ENCODE data around the gene ARMC9. TPM values are rescaled to one million over a fixed set of nuclear protein-coding genes. Genes with fewer than 3 reads are reported as not detected.

Gene ARMC9
- total and polyA plus RNA-seq, 5 donors from 2014 or later, result 0.11 to 0.92 (median 0.15) TPM; not detected in 2

DNA sequence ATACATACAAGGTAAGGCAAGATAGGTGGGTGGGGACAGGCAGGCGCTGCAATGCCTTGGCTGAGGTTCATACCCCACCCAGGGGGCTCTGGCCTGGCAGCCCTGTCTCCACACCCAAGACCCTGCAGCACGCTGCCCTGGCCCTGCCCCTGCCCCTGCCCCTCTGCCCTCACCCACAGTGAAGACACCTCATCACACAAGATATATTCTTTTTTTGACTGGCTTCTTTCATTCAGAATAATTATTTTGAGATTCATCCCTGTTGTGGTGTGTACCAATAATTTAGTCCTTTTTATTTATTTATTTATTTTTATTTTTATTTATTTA is 185.6 kb downstream of the ARMC9 start:
- Histone ChIP-seq H3K4me3 (ENCODE audit: low read depth, low read length) (no peak overlapping the region), H3K27me3 (ENCODE audit: control insufficient read depth, insufficient read depth, low read length) (no peaks in the 10 kb centered on the region), H3K4me1 (ENCODE audit: control insufficient read depth, insufficient read depth, low read length, poor library complexity, severe bottlenecking) (no peaks in the 10 kb centered on the region), H3K36me3 (ENCODE audit: control insufficient read depth, insufficient read depth, low read length) (no peaks in the 10 kb centered on the region), H3K9me3 (ENCODE audit: control insufficient read depth in 2 of 2, low read length in 2 of 2) (no peaks in the 10 kb centered on the region), H3K27ac (ENCODE audit: insufficient read depth, low read length, poor library complexity, severe bottlenecking) (no peak overlapping the region)
- DNase-seq (no peak), ATAC-seq (ENCODE audit: low read depth in 2 of 2) (no peak)
- Mint-ChIP-seq H3K27ac (no peak overlapping the region), H3K9me3 (peaks cover 1 to 10% (median 4%) of the 10 kb centered on the region in 7 donors), H3K27me3 (peaks cover 10% of the 10 kb centered on the region), H3K4me1 (no peaks in the 10 kb centered on the region), H3K4me3 (no peak overlapping the region), H3K36me3 (no peaks in the 10 kb centered on the region)

DNA sequence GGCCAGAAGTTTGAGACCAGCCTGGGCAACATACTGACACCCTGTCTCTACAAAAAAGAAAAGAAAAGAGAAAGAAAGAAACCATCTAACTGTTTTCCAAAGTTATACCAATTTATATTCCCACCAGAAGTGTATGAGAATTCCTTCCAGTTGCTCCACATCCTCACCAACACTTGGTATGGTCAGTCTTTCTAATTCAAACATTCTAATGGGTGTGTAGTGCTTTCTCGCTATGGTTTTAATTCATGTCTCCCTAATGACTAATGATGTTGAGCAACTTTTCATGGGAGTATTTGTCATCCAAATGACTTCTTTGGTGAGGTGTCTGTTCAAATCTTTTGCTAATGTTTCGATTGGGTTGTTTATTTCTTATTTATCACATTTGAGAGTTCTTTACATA is 186.5 kb downstream of the ARMC9 start:
- Mint-ChIP-seq H3K4me3 (no peak overlapping the region), H3K36me3 (no peaks in the 10 kb centered on the region), H3K27me3 (peaks cover 9% of the 10 kb centered on the region), H3K27ac (no peak overlapping the region), H3K4me1 (no peaks in the 10 kb centered on the region), H3K9me3 (peaks cover 1 to 10% (median 4%) of the 10 kb centered on the region in 7 donors)
- Histone ChIP-seq H3K4me3 (ENCODE audit: low read depth, low read length) (no peak overlapping the region), H3K9me3 (ENCODE audit: control insufficient read depth in 2 of 2, low read length in 2 of 2) (no peaks in the 10 kb centered on the region), H3K27ac (ENCODE audit: insufficient read depth, low read length, poor library complexity, severe bottlenecking) (no peak overlapping the region), H3K4me1 (ENCODE audit: control insufficient read depth, insufficient read depth, low read length, poor library complexity, severe bottlenecking) (no peaks in the 10 kb centered on the region), H3K27me3 (ENCODE audit: control insufficient read depth, insufficient read depth, low read length) (no peaks in the 10 kb centered on the region), H3K36me3 (ENCODE audit: control insufficient read depth, insufficient read depth, low read length) (no peaks in the 10 kb centered on the region)
- DNase-seq (no peak), ATAC-seq (ENCODE audit: low read depth in 2 of 2) (no peak)

DNA sequence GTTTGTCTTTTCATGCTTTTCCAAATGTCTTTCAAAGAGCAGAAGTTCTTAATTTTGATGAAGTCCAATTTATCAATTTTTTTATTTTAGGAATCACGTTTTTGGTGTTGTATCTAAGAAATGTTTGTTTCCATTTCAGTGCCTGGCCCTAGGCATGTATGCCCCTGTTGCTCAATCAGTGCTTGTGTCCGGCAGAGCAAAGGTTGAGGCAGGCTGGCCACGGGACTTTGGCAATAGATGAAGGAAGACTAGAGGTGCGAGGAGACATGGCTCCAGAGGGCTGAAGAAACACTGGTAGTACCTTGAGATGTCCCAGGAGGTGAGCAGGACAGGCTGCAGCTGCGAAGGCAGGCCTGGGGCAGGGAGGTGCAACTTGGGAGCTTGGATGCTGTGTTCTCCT is 187.0 kb downstream of the ARMC9 start:
- Mint-ChIP-seq H3K4me3 (no peak overlapping the region), H3K27ac (no peak overlapping the region), H3K9me3 (peaks cover 1 to 10% (median 4%) of the 10 kb centered on the region in 7 donors), H3K27me3 (peaks cover 9% of the 10 kb centered on the region), H3K36me3 (no peaks in the 10 kb centered on the region), H3K4me1 (no peaks in the 10 kb centered on the region)
- Histone ChIP-seq H3K9me3 (ENCODE audit: control insufficient read depth in 2 of 2, low read length in 2 of 2) (no peaks in the 10 kb centered on the region), H3K27ac (ENCODE audit: insufficient read depth, low read length, poor library complexity, severe bottlenecking) (no peak overlapping the region), H3K4me3 (ENCODE audit: low read depth, low read length) (no peak overlapping the region), H3K36me3 (ENCODE audit: control insufficient read depth, insufficient read depth, low read length) (no peaks in the 10 kb centered on the region), H3K27me3 (ENCODE audit: control insufficient read depth, insufficient read depth, low read length) (no peaks in the 10 kb centered on the region), H3K4me1 (ENCODE audit: control insufficient read depth, insufficient read depth, low read length, poor library complexity, severe bottlenecking) (no peaks in the 10 kb centered on the region)
- ATAC-seq (ENCODE audit: low read depth in 2 of 2) (no peak), DNase-seq (no peak)

DNA sequence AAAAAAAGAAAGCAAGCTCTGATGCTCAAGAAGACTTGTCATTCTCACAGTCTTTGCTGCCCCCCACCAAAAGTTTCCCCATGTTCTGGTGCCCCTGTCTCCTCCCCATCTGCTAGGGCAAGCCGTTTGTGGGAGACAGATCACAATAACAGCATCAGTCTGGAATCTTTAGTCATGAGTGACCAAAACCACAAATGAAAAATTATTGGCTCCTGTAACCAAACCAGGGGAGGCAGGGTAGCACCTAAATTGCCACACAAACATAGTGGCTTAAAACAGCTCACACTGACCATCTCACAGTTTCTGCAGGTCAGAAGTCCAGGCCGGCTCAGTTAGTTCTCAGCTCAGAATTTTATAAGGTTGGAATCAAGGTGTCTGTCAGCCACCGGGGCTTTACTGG is 188.0 kb downstream of the ARMC9 start:
- no peaks in the 10 kb centered on the region for H3K36me3 ChIP-seq (ENCODE audit: control insufficient read depth, insufficient read depth, low read length)
- peaks cover 1 to 10% (median 4%) of the 10 kb centered on the region in 7 donors for H3K9me3 Mint-ChIP-seq
- ATAC-seq (ENCODE audit: low read depth in 2 of 2), result no peak
- no peak overlapping the region for H3K27ac Mint-ChIP-seq
- H3K27ac ChIP-seq (ENCODE audit: insufficient read depth, low read length, poor library complexity, severe bottlenecking), result no peak overlapping the region
- no peaks in the 10 kb centered on the region for H3K4me1 ChIP-seq (ENCODE audit: control insufficient read depth, insufficient read depth, low read length, poor library complexity, severe bottlenecking)
- no peak for DNase-seq
- H3K4me1 Mint-ChIP-seq, result no peaks in the 10 kb centered on the region
- H3K9me3 ChIP-seq (ENCODE audit: control insufficient read depth in 2 of 2, low read length in 2 of 2), result no peaks in the 10 kb centered on the region
- H3K27me3 Mint-ChIP-seq, result peaks cover 9% of the 10 kb centered on the region
- no peaks in the 10 kb centered on the region for H3K27me3 ChIP-seq (ENCODE audit: control insufficient read depth, insufficient read depth, low read length)
- no peak overlapping the region for H3K4me3 ChIP-seq (ENCODE audit: low read depth, low read length)
- no peak overlapping the region for H3K4me3 Mint-ChIP-seq
- no peaks in the 10 kb centered on the region for H3K36me3 Mint-ChIP-seq

DNA sequence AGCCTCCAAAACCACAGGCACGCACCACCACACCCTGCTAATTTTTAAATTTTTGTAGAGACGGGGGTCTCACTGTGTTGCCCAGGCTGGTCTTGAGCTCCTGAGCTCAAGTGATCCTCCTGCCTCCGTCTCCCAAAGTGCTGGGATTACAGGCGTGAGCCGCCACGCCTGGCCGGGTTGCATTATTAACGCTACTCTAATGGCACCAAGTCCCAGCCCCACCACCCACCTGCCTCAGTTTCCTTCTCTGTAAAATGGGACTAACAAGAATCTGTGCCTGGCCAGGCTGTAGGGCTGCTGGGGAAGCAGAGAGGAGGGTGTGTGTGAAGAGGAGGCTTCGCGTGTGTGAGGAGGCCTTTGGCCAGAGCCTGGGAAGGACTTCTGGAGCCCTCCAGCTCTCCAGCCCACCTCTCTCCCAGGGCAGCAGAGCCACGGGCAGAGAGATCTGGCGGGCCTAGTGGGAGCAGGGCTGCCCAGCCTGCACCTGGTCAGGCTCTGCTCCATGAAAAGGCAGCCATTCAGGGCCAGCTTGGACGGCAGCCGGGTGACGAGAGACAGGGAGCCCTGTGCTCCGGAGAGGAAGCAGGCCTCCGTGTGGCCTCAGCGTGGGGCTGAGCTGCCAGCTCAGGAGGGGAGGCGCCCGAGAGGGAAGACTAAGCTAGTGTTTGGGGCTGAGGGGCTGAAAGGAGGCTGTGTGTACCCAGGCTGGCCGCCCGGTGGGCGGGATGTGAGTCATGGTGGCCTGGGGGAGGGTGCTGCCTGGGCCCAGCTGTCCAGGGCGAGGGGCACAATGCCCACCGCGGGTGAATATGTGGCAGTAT is 189.7 kb downstream of the ARMC9 start:
- ATAC-seq (ENCODE audit: low read depth in 2 of 2) (peak; percentile 23 to 26), DNase-seq (no peak)
- Histone ChIP-seq H3K36me3 (ENCODE audit: control insufficient read depth, insufficient read depth, low read length) (no peaks in the 10 kb centered on the region), H3K4me1 (ENCODE audit: control insufficient read depth, insufficient read depth, low read length, poor library complexity, severe bottlenecking) (no peaks in the 10 kb centered on the region), H3K4me3 (ENCODE audit: low read depth, low read length) (no peak overlapping the region), H3K9me3 (ENCODE audit: control insufficient read depth in 2 of 2, low read length in 2 of 2) (no peaks in the 10 kb centered on the region), H3K27ac (ENCODE audit: insufficient read depth, low read length, poor library complexity, severe bottlenecking) (no peak overlapping the region), H3K27me3 (ENCODE audit: control insufficient read depth, insufficient read depth, low read length) (no peaks in the 10 kb centered on the region)
- no peaks in the 10 kb centered on the region for H3K36me3 Mint-ChIP-seq
- H3K27ac Mint-ChIP-seq, result no peak overlapping the region
- H3K4me1 Mint-ChIP-seq, result peaks cover 0 to under 1% (median 0%) of the 10 kb centered on the region in 4 donors
- no peak overlapping the region for H3K4me3 Mint-ChIP-seq
- H3K9me3 Mint-ChIP-seq, result peaks cover 1 to 10% (median 4%) of the 10 kb centered on the region in 7 donors
- peaks cover 18% of the 10 kb centered on the region for H3K27me3 Mint-ChIP-seq

DNA sequence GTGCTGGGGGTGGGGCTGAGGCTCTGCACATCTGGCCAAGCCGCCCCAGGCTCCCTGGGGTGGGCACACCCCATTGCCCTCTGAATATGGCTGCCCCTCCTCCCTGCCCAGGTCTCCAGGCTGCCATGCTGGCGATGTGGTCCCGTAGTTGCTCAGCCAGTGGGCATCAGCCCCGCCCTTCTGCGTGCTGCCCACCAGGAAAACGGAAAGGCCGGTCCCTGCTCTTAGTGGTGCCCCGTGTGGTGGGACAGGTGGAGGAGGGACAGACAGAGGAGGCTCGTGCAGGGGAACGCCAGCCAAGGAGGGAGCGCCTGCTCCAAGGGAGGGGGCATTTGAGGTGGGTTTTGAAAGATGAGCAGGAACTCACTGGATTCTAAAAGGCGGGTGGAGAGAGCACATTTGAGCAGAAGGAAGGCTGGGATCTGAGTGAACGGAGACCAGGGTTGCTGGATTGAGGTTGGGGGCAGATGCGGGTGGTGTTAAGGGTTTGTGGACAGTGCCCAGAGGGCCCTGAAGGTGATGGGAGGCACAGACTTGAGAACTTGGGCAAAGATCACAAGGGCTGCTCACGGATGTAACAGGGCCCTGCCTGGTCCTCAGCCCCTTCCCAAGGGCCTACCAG is 190.4 kb downstream of the ARMC9 start:
- Mint-ChIP-seq H3K36me3 (no peaks in the 10 kb centered on the region), H3K4me1 (peaks cover 0 to 7% (median 3%) of the 10 kb centered on the region in 4 donors), H3K9me3 (peaks cover under 1 to 10% (median 3%) of the 10 kb centered on the region in 7 donors), H3K27ac (peak overlapping the region in 1 of 3 donors; percentile 65), H3K27me3 (peaks cover 23% of the 10 kb centered on the region), H3K4me3 (no peak overlapping the region)
- Histone ChIP-seq H3K27ac (ENCODE audit: insufficient read depth, low read length, poor library complexity, severe bottlenecking) (no peak overlapping the region), H3K4me1 (ENCODE audit: control insufficient read depth, insufficient read depth, low read length, poor library complexity, severe bottlenecking) (no peaks in the 10 kb centered on the region), H3K9me3 (ENCODE audit: control insufficient read depth in 2 of 2, low read length in 2 of 2) (no peaks in the 10 kb centered on the region), H3K36me3 (ENCODE audit: control insufficient read depth, insufficient read depth, low read length) (no peaks in the 10 kb centered on the region), H3K4me3 (ENCODE audit: low read depth, low read length) (no peak overlapping the region), H3K27me3 (ENCODE audit: control insufficient read depth, insufficient read depth, low read length) (no peaks in the 10 kb centered on the region)
- DNase-seq (no peak), ATAC-seq (ENCODE audit: low read depth in 2 of 2) (no peak)

DNA sequence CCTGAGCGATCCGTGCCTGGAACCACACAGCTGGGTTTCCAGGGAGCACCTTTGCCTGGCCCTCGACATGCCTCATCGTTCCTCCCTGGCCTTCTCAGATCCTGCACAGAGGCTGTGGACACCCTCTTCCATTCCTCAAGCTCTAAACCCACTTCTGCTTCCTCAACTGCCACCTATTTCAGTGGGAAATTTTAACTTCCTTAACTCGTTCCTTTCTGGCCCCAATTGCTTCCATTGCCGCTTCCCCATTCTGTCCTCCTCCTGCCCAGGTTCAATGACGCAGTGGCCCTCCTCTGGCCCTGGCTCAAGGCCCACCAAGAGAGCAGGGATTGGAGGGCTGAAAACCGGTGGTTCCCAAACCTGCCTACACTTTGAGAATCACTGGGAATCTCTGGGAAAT is 192.2 kb downstream of the ARMC9 start:
- Histone ChIP-seq H3K4me1 (ENCODE audit: control insufficient read depth, insufficient read depth, low read length, poor library complexity, severe bottlenecking) (no peaks in the 10 kb centered on the region), H3K27ac (ENCODE audit: insufficient read depth, low read length, poor library complexity, severe bottlenecking) (no peak overlapping the region), H3K36me3 (ENCODE audit: control insufficient read depth, insufficient read depth, low read length) (no peaks in the 10 kb centered on the region), H3K4me3 (ENCODE audit: low read depth, low read length) (no peak overlapping the region), H3K27me3 (ENCODE audit: control insufficient read depth, insufficient read depth, low read length) (no peaks in the 10 kb centered on the region), H3K9me3 (ENCODE audit: control insufficient read depth in 2 of 2, low read length in 2 of 2) (no peaks in the 10 kb centered on the region)
- Mint-ChIP-seq H3K27me3 (peaks cover 24% of the 10 kb centered on the region), H3K27ac (no peak overlapping the region), H3K4me1 (peaks cover 0 to 15% (median 6%) of the 10 kb centered on the region in 4 donors), H3K9me3 (peaks cover 0 to 3% (median 0%) of the 10 kb centered on the region in 7 donors), H3K36me3 (no peaks in the 10 kb centered on the region), H3K4me3 (no peak overlapping the region)
- DNase-seq, result no peak
- no peak for ATAC-seq (ENCODE audit: low read depth in 2 of 2)

DNA sequence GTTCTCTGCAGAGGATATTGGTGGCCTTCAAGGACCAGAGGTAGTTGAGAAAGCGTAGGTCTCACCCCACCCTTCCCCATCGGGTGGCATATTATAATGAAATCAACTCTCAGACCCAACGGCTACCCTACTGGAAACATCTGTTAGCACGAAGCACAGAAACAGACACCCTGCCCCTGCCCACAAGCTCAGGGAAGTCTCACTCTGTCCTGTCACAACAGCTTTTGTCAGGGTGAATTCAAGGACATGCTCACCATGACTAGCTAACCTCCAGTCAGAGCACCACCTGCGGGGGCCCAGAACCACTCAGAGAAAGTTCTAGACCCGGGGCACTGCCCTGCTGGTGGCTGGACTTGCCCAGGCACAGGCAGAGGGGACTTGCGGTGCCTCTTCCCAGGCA is 193.6 kb downstream of the ARMC9 start:
- H3K36me3 ChIP-seq (ENCODE audit: control insufficient read depth, insufficient read depth, low read length), result no peaks in the 10 kb centered on the region
- Mint-ChIP-seq H3K4me1 (peaks cover 0 to 17% (median 6%) of the 10 kb centered on the region in 4 donors), H3K27ac (no peak overlapping the region), H3K4me3 (no peak overlapping the region), H3K36me3 (no peaks in the 10 kb centered on the region), H3K9me3 (peaks cover 0 to 3% (median 0%) of the 10 kb centered on the region in 7 donors), H3K27me3 (peaks cover 32% of the 10 kb centered on the region)
- DNase-seq (no peak), ATAC-seq (ENCODE audit: low read depth in 2 of 2) (no peak)
- no peak overlapping the region for H3K4me3 ChIP-seq (ENCODE audit: low read depth, low read length)
- no peaks in the 10 kb centered on the region for H3K4me1 ChIP-seq (ENCODE audit: control insufficient read depth, insufficient read depth, low read length, poor library complexity, severe bottlenecking)
- H3K9me3 ChIP-seq (ENCODE audit: control insufficient read depth in 2 of 2, low read length in 2 of 2), result no peaks in the 10 kb centered on the region
- no peak overlapping the region for H3K27ac ChIP-seq (ENCODE audit: insufficient read depth, low read length, poor library complexity, severe bottlenecking)
- no peaks in the 10 kb centered on the region for H3K27me3 ChIP-seq (ENCODE audit: control insufficient read depth, insufficient read depth, low read length)

All from CD4-positive, CD25-positive, alpha-beta regulatory T cell (primary cell).